HepG2 (cell line): ENCODE measurements around the gene GPR158. TPM values are rescaled to one million over a fixed set of nuclear protein-coding genes. Genes with fewer than 3 reads are reported as not detected.

Experiments used
- ATAC-seq: fragments of 200-7000 bp; cut with Tn5 transposase; 3 replicates; pipeline ENCODE4 v1.9.1; 2020; ENCODE audit warnings: mild to moderate bottlenecking, moderate library complexity
- BruUV-seq: library from RNA; stranded (reverse); fragments of 400-500 nt; replicated peaks from 2 replicates; lab custom pipeline; 2021; lab: Mats Ljungman, UMichigan
- CTCF ChIA-PET: fragments of 300-600 bp; formaldehyde crosslinking; extraction: SDS; loops from one replicate; lab custom pipeline; 2021; ENCODE audit warnings: low total read pairs, inconsistent platforms, low intra/inter-chr PET ratio; lab: Yijun Ruan, JAX
- POLR2A ChIA-PET: fragments of 350-600 bp; sonication (Branson Sonifier 250); formaldehyde crosslinking; loops from one replicate; lab custom pipeline; 2020; ENCODE audit warnings: antibody characterized with exemption, inconsistent platforms; lab: Yijun Ruan, JAX
- DNase-seq: peaks from one replicate; pipeline ENCODE4 v3.0.0-alpha.2; 2015; ENCODE audit warnings: low spot score
- FAIRE-seq: peaks from 3 replicates; lab custom pipeline; 2011; peaks lifted over from hg19 to GRCh38; lab: Jason Lieb, UNC
- H2AFZ ChIP-seq: one replicate; pipeline ENCODE4 v1.6.1; 2011; ENCODE audit warnings: low read length, inconsistent platforms
- H3K27ac ChIP-seq: fragments of 300-600 bp; 3 replicates; pipeline ENCODE4 v1.8.0; 2011; ENCODE audit warnings: mixed run types, mild to moderate bottlenecking, mixed read lengths, low read length, inconsistent platforms; ENCODE audit not compliant: insufficient read depth; ENCODE audit errors: extremely low read length
- H3K27me3 ChIP-seq, 2 experiments: fragments of 200-600 bp in 1 of 2; 2 replicates in 1 of 2; 3 replicates in 1 of 2; pipeline versions ENCODE4 v1.6.0 to v1.8.0; 2011; ENCODE audit warnings: low read length in 2 of 2, mild to moderate bottlenecking in 2 of 2, moderate library complexity in 2 of 2, inconsistent platforms in 1 of 2; ENCODE audit not compliant: insufficient read depth in 2 of 2, control insufficient read depth in 1 of 2
- H3K36me3 ChIP-seq, 2 experiments: fragments of 200-600 bp in 1 of 2; replicated peaks in 1 of 2; 2 replicates in 1 of 2; 3 replicates in 1 of 2; pipeline versions ENCODE4 v1.5.1 to v1.8.0; 2011; ENCODE audit warnings: low read length in 2 of 2, inconsistent platforms in 1 of 2; ENCODE audit not compliant: insufficient read depth in 2 of 2, control insufficient read depth in 1 of 2
- H3K4me1 ChIP-seq: 2 replicates; pipeline ENCODE4 v1.5.1; 2012; ENCODE audit warnings: low read length, inconsistent platforms; ENCODE audit not compliant: insufficient read depth
- H3K4me2 ChIP-seq: 2 replicates; pipeline ENCODE4 v1.6.0; 2011; ENCODE audit warnings: low read depth, low read length, inconsistent platforms
- H3K4me3 ChIP-seq, 3 experiments: fragments of 200-600 bp in 1 of 3; sonication (generic), shearing (Covaris generic) in 1 of 3; replicated peaks in 1 of 3; 2 replicates each; pipeline ENCODE4 v1.5.1; 2011 to 2016; ENCODE audit warnings: low read length in 3 of 3, inconsistent platforms in 2 of 3, low read depth in 2 of 3, mild to moderate bottlenecking in 2 of 3, control low read depth in 1 of 3, mixed read lengths in 1 of 3; ENCODE audit not compliant: insufficient read depth in 1 of 3
- H3K79me2 ChIP-seq: one replicate; pipeline ENCODE4 v1.6.1; 2011; ENCODE audit warnings: low read length, inconsistent platforms; ENCODE audit not compliant: insufficient read depth
- H3K9ac ChIP-seq: 2 replicates; pipeline ENCODE4 v1.6.0; 2011; ENCODE audit warnings: mild to moderate bottlenecking, low read depth, low read length, inconsistent platforms; ENCODE audit not compliant: insufficient read depth
- H3K9me3 ChIP-seq: 2 replicates; pipeline ENCODE4 v1.5.1; 2012; ENCODE audit warnings: mild to moderate bottlenecking, low read length
- H4K20me1 ChIP-seq: 2 replicates; pipeline ENCODE4 v1.6.0; 2011; ENCODE audit warnings: inconsistent platforms, mild to moderate bottlenecking, low read length, moderate library complexity; ENCODE audit not compliant: insufficient read depth
- CREB1 ChIP-seq, 2 experiments: fragments of 450-650 bp in 1 of 2; IDR thresholded peaks; 2 replicates each; pipeline ENCODE4 v1.6.1; 2016 to 2017; ENCODE audit warnings: control low read depth in 1 of 2, mild to moderate bottlenecking in 1 of 2, missing compliant biosample characterization in 1 of 2, missing genetic modification characterization in 1 of 2
- HOXA3 ChIP-seq: sonication (generic); formaldehyde crosslinking; IDR thresholded peaks from 2 replicates; pipeline ENCODE4 v1.5.0; 2020; ENCODE audit warnings: missing genetic modification reagents
- IKZF1 ChIP-seq: fragments of 450-650 bp; IDR thresholded peaks from 2 replicates; pipeline ENCODE4 v1.7.1; 2016
- KDM3A ChIP-seq: IDR thresholded peaks from 2 replicates; pipeline ENCODE4 v1.6.1; 2018; ENCODE audit warnings: low read depth, missing compliant biosample characterization
- PHF20 ChIP-seq: sonication (generic); formaldehyde crosslinking; IDR thresholded peaks from 2 replicates; pipeline ENCODE4 v1.5.0; 2020; ENCODE audit warnings: mild to moderate bottlenecking, missing genetic modification reagents
- PITX1 ChIP-seq: sonication (generic); formaldehyde crosslinking; IDR thresholded peaks from 2 replicates; pipeline ENCODE4 v1.5.1; 2020; ENCODE audit warnings: mild to moderate bottlenecking, missing genetic modification reagents
- RBM39 ChIP-seq: fragments of 200-400 bp; formaldehyde crosslinking; IDR thresholded peaks from one replicate; pipeline ENCODE4 v1.6.1; 2018; ENCODE audit warnings: antibody characterized with exemption, mild to moderate bottlenecking, low read depth, low read length; ENCODE audit not compliant: poor library complexity, severe bottlenecking
- XBP1 ChIP-seq: sonication (generic); formaldehyde crosslinking; IDR thresholded peaks from 2 replicates; pipeline ENCODE4 v1.5.0; 2020; ENCODE audit warnings: missing genetic modification reagents
- YEATS4 ChIP-seq: sonication (generic); formaldehyde crosslinking; IDR thresholded peaks from 2 replicates; pipeline ENCODE4 v1.4.0; 2020; ENCODE audit warnings: missing genetic modification reagents, borderline replicate concordance
- ZNF44 ChIP-seq: sonication (generic); formaldehyde crosslinking; IDR thresholded peaks from 2 replicates; pipeline ENCODE4 v1.5.1; 2020; ENCODE audit warnings: mild to moderate bottlenecking, missing genetic modification reagents
- WGBS: methylation state at CpG from one replicate; pipeline ENCODE4 v1.1.6; 2017; ENCODE audit warnings: low lambda C conversion rate; 5-methylcytosine and 5-hydroxymethylcytosine counted together
- in situ Hi-C: cut with HindIII; loops from 2 replicates; pipeline ENCODE4 v1.10.0; 2017; ENCODE audit warnings: low pct_unique_long_range_greater_than_20kb; ENCODE audit not compliant: extremely low pct_ligation_motif_present
- intact Hi-C: fragments of 100-400 bp; cut with micrococcal nuclease; formaldehyde crosslinking; loops from one replicate; pipeline ENCODE4 v1.10.0; 2022; ENCODE audit not compliant: unreplicated experiment
- polyA plus RNA-seq, 8 experiments: library from polyadenylated mRNA; depleted of rRNA in 3 of 8; stranded (reverse) in 7 of 8; unstranded in 1 of 8; fragments of >200 nt; fragmentation: Illumina TruSeq in 4 of 8; extraction: Trizol in 4 of 8; gene quantifications; 2 replicates each; pipeline versions ENCODE4 v1.2.1 to v1.2.3, GENCODE V29; 2011 to 2016; ENCODE audit warnings: low read depth in 4 of 8, missing spikeins in 1 of 8, mixed read lengths in 1 of 8; ENCODE audit not compliant: insufficient read depth in 1 of 8
- total RNA-seq, 5 experiments: library from RNA; depleted of rRNA; stranded (reverse); fragments of >200 nt; fragmentation: Illumina TruSeq; extraction: Trizol; gene quantifications; 2 replicates each; pipeline ENCODE4 v1.2.3, GENCODE V29; 2016; ENCODE audit warnings: low read depth in 1 of 5
- TF ChIP-seq, protein P1 (sequence below): sonication (generic); formaldehyde crosslinking; conservative IDR thresholded peaks from 2 replicates; pipeline ENCODE4 v1.8.1; 2023; ENCODE audit warnings: missing genetic modification reagents

The GPR158 gene
- total and polyA plus RNA-seq, 2 of the 13 experiments (the other 11 are each of a cell fraction or from before 2014, with no cell fraction given) = not detected

DNA sequence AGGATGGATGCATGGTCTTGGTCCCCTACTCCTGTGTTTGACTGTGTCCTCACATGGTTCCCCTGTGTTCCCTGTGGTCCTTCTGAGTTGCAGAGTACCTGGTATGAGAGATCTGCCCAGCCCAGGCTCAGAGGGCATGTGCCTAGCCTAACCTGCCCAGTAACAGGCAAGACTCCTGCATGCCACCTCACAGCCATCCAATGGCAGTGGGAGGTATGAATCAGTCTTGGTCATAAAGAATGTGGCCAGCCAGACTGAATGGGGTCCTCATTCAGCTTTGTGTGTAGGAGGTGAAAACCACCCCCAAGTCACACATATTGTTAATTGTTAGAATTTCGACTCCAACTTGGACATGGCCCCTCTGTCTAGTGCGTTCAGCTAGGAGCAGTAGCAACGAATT is 17.2 kb upstream of the GPR158 start:
- no peak overlapping the region for H2AFZ ChIP-seq
- no peak overlapping the region for H3K9ac ChIP-seq
- FAIRE-seq (no peak), DNase-seq (no peak), ATAC-seq (no peak)
- 0 out of 2 replicates have a peak, but pooled peaks cover 2% of the 10 kb centered on the region for H4K20me1 ChIP-seq
- ChIA-PET CTCF (no interaction called here), POLR2A (no interaction called here)
- H3K9me3 ChIP-seq = no peaks in the 10 kb centered on the region
- H3K4me2 ChIP-seq = no peak overlapping the region
- no peaks in the 10 kb centered on the region for H3K27me3 ChIP-seq
- in situ Hi-C loops = no loop called here
- no peaks in the 10 kb centered on the region for H3K79me2 ChIP-seq
- no TSS peak for BruUV-seq
- TF ChIP-seq ZNF44 (CRISPR knock-in tag) (no peak), XBP1 (no peak), KDM3A (CRISPR knock-in tag) (no peak), RBM39 (no peak), YEATS4 (CRISPR knock-in tag) (no peak), PITX1 (no peak), IKZF1 (no peak), HOXA3 (CRISPR knock-in tag) (no peak), CREB1 (IDR thresholded peaks at IDR 0.05) (no peak), CREB1 (CRISPR knock-in tag; IDR thresholded peaks at IDR 0.05) (no peak), PHF20 (CRISPR knock-in tag) (no peak)
- TF ChIP-seq, protein P1, sequence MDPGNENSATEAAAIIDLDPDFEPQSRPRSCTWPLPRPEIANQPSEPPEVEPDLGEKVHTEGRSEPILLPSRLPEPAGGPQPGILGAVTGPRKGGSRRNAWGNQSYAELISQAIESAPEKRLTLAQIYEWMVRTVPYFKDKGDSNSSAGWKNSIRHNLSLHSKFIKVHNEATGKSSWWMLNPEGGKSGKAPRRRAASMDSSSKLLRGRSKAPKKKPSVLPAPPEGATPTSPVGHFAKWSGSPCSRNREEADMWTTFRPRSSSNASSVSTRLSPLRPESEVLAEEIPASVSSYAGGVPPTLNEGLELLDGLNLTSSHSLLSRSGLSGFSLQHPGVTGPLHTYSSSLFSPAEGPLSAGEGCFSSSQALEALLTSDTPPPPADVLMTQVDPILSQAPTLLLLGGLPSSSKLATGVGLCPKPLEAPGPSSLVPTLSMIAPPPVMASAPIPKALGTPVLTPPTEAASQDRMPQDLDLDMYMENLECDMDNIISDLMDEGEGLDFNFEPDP = no peak
- WGBS = 0% methylated on average over 3 of the region's 3 CpGs
- intact Hi-C loops = no loop called here
- no peaks in the 10 kb centered on the region for H3K4me1 ChIP-seq
- no peaks in the 10 kb centered on the region for H3K36me3 ChIP-seq
- H3K27ac ChIP-seq = no peak overlapping the region
- H3K4me3 ChIP-seq = no peak overlapping the region
